ENCODE results near the gene B4GALT1. TPM values are rescaled to one million over a fixed set of nuclear protein-coding genes. Genes with fewer than 3 reads are reported as not detected.
A peak's percentile ranks its signal among the peaks of the same experiment; 100 is the strongest.

The B4GALT1 gene
- total and polyA plus RNA-seq, 3 experiments from 2014 or later = 38.0 to 41.6 (median 38.3) TPM

DNA sequence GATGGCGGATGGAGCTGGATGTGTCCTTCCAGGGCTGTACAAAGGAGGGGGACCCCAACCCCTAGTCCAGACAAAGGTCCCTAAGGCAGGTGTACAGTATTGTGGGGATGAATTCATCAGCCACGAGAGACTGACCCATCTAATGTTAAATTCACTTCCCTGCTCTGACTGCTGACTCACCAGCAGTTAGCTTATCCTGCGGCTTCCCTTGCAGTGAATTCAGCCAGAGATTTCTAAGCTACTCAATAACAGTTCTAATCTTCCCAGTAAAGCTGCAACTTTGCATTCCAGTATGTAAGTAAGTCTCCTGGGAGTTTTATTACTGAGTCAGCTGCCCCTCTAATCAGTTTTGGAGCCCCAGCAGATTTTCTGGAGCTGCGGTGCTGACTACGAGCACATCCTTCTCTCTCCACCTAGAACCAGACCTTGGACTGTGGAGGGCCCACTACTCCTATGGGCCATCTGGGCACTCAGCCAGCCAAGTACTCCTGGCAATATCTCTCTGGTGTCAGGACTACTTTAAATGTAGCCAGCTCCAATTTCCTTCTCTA lies 16.1 kb downstream of the B4GALT1 start:
- Histone ChIP-seq H3K27me3 (ENCODE audit: insufficient read depth, low read length, poor library complexity, severe bottlenecking) (no peaks in the 10 kb centered on the region), H3K9me3 (ENCODE audit: low read length) (no peaks in the 10 kb centered on the region), H3K27ac (ENCODE audit: low read depth, low read length) (no peak overlapping the region), H3K4me1 (ENCODE audit: insufficient read depth, low read length) (peaks cover 65% of the 10 kb centered on the region), H3K36me3 (ENCODE audit: insufficient read depth, low read length) (no peaks in the 10 kb centered on the region), H3K4me3 (ENCODE audit: low read length) (no peak overlapping the region)
- ChIA-PET POLR2A (no interaction called here), CTCF (interaction anchor here (0.7 to 1.8 kb wide), 5 partner anchors 8 to 83 kb away, joined by 3 to 5 read pairs (median 3); partner anchors contain the start of gene B4GALT1)
- H3K4me1 Mint-ChIP-seq = peaks cover 90 to 98% (median 96%) of the 10 kb centered on the region in 3 donors
- H3K4me3 Mint-ChIP-seq = peak overlapping the region in 6 of 7 donors; percentile 2 to 79 (median 69)
- no peak for DNase-seq
- H3K36me3 Mint-ChIP-seq = peaks cover 0 to 12% (median 3%) of the 10 kb centered on the region in 3 donors
- H3K27ac Mint-ChIP-seq = peak overlapping the region in 6 of 8 donors; percentile 85 to 98 (median 92)
- H3K9me3 Mint-ChIP-seq = no peaks in the 10 kb centered on the region
- no peaks in the 10 kb centered on the region for H3K27me3 Mint-ChIP-seq

DNA sequence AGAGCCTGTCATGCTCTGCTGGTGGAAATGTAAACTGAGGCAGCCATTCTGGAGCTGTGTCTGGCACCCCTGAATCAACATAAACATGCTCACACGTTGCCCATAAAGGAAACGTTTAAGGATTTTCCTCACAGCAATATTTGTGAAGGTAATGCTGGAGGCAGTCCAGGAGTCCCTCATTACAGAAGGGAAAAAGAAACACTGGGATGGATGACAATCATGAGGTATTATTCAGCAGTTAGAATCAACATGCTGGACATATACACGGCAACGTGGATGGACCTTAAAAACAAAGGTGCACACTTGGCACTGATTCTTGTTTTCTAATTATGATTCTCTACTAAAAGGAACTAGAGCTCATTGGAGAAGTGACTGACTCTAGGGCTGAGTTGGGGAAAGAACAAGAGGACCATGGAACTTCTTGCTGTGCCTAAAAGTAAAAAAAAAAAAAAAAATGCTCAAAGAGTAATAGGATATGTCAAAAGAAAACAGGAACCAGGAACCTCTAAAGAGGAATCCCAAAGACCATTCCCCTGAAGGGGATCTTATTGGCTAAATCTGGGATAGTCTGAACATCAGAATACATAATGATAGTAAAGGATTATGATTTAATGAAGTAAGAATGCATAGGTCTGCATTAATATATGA lies 18.6 kb downstream of the B4GALT1 start:
- Histone ChIP-seq H3K27me3 (ENCODE audit: insufficient read depth, low read length, poor library complexity, severe bottlenecking) (no peaks in the 10 kb centered on the region), H3K4me3 (ENCODE audit: low read length) (no peak overlapping the region), H3K36me3 (ENCODE audit: insufficient read depth, low read length) (no peaks in the 10 kb centered on the region), H3K27ac (ENCODE audit: low read depth, low read length) (no peak overlapping the region), H3K4me1 (ENCODE audit: insufficient read depth, low read length) (peaks cover 69% of the 10 kb centered on the region), H3K9me3 (ENCODE audit: low read length) (no peaks in the 10 kb centered on the region)
- Mint-ChIP-seq H3K27me3 (no peaks in the 10 kb centered on the region), H3K4me3 (peak overlapping the region in 1 of 7 donors; percentile 28), H3K9me3 (no peaks in the 10 kb centered on the region), H3K27ac (peak overlapping the region in 4 of 8 donors; percentile 12 to 76 (median 60)), H3K4me1 (peaks cover 87 to 98% (median 96%) of the 10 kb centered on the region in 3 donors), H3K36me3 (peaks cover 0 to 12% (median 3%) of the 10 kb centered on the region in 3 donors)
- ChIA-PET POLR2A (interaction anchor here (0.7 kb wide), 1 partner anchor 172 kb away, joined by 3 read pairs; no protein-coding TSS in a partner anchor), CTCF (interaction anchor here (0.7 kb wide), 1 partner anchor 46 kb away, joined by 3 read pairs; no protein-coding TSS in a partner anchor)
- DNase-seq = no peak

GRCh38 chr9:33147416-33148169 lies 19.5 kb downstream of the B4GALT1 start:
- no peak overlapping the region for H3K4me3 ChIP-seq (ENCODE audit: low read length)
- ChIA-PET CTCF (no interaction called here), POLR2A (no interaction called here)
- peak overlapping the region in 2 of 7 donors; percentile 1 to 3 for H3K4me3 Mint-ChIP-seq
- H3K9me3 ChIP-seq (ENCODE audit: low read length) = no peaks in the 10 kb centered on the region
- no peak for DNase-seq
- peaks cover 85 to 96% (median 94%) of the 10 kb centered on the region in 3 donors for H3K4me1 Mint-ChIP-seq
- H3K27ac ChIP-seq (ENCODE audit: low read depth, low read length) = no peak overlapping the region
- H3K36me3 ChIP-seq (ENCODE audit: insufficient read depth, low read length) = no peaks in the 10 kb centered on the region
- H3K27me3 ChIP-seq (ENCODE audit: insufficient read depth, low read length, poor library complexity, severe bottlenecking) = no peaks in the 10 kb centered on the region
- peaks cover 69% of the 10 kb centered on the region for H3K4me1 ChIP-seq (ENCODE audit: insufficient read depth, low read length)
- H3K27ac Mint-ChIP-seq = peak overlapping the region in 7 of 8 donors; percentile 17 to 96 (median 55)
- no peaks in the 10 kb centered on the region for H3K27me3 Mint-ChIP-seq
- peaks cover 0 to 12% (median 3%) of the 10 kb centered on the region in 3 donors for H3K36me3 Mint-ChIP-seq
- H3K9me3 Mint-ChIP-seq = no peaks in the 10 kb centered on the region

DNA sequence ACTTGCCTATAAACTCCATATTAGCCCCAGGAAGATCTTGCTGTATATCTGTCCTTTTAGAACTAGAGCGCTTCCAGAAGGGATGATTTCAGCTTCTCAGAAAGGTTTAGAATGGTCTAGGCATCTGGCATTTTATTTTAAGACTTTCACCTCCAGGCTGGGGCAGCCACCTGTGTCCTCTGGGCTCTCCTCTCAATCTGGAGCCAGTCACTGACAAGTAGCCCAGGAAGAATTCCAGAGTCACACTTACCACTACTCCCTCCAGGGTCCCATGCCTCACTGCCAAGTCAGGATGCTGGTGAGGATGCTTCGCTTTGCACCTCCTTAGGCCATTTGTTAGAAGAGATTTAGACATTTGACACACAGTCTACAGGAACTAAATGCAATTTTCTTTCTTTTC lies 20.8 kb downstream of the B4GALT1 start:
- Histone ChIP-seq H3K4me1 (ENCODE audit: insufficient read depth, low read length) (peaks cover 72% of the 10 kb centered on the region), H3K4me3 (ENCODE audit: low read length) (no peak overlapping the region), H3K27ac (ENCODE audit: low read depth, low read length) (no peak overlapping the region), H3K27me3 (ENCODE audit: insufficient read depth, low read length, poor library complexity, severe bottlenecking) (no peaks in the 10 kb centered on the region), H3K36me3 (ENCODE audit: insufficient read depth, low read length) (no peaks in the 10 kb centered on the region), H3K9me3 (ENCODE audit: low read length) (no peaks in the 10 kb centered on the region)
- CTCF ChIA-PET = interaction anchor here (1.2 kb wide), 1 partner anchor 9 kb away, joined by 3 read pairs; no protein-coding TSS in a partner anchor
- Mint-ChIP-seq H3K4me1 (peaks cover 86 to 96% (median 96%) of the 10 kb centered on the region in 3 donors), H3K27me3 (peaks cover 0 to 1% of the 10 kb centered on the region in 2 donors), H3K27ac (peak overlapping the region in 7 of 8 donors; percentile 18 to 96 (median 61)), H3K4me3 (peak overlapping the region in 3 of 7 donors; percentile 1 to 28 (median 5)), H3K36me3 (peaks cover 3 to 12% (median 4%) of the 10 kb centered on the region in 3 donors), H3K9me3 (no peaks in the 10 kb centered on the region)
- DNase-seq = no peak
- POLR2A ChIA-PET = no interaction called here

DNA sequence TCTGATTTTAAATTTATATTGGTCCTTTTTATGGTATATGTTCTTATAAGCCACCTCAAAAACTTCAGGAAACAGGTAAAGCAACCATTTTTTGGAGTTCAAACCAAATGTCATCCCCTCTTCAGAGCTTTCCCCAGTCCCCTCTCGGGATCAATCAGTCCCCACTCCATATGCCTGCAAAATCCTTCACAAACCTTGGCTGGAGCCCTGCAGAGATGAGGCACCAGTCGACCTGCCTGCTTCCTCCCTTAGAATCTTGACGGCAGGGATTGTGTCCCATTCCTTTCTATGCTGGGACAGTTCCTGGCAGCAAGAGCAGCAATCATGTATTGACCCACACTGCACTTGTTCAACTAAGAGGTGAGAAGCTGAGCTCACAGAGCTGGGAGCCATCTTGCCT lies 22.6 kb downstream of the B4GALT1 start:
- no peak for DNase-seq
- H3K27ac ChIP-seq (ENCODE audit: low read depth, low read length) = no peak overlapping the region

DNA sequence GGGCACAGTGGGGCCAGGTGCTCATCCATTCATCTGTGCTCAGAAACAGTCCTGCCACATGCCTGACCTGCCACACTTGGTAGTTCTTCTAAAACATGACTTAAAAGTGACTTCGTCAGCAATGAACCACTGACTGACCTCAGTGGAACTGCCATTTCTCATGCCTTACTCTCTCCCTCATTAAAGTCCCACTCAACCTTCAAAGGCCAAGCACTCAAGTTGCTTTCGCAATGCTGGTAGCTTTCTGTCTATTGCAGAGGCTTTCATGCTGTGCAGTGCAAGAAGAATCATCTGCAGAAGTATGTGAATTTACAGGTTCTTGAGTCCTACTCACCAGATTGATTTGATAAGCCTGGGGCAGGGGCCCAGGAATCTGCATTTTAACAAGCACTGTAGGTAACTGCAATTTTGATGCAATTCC lies 23.9 kb downstream of the B4GALT1 start:
- H3K4me1 Mint-ChIP-seq = peaks cover 89 to 98% (median 96%) of the 10 kb centered on the region in 3 donors
- H3K4me1 ChIP-seq (ENCODE audit: insufficient read depth, low read length) = peaks cover 88% of the 10 kb centered on the region
- H3K36me3 Mint-ChIP-seq = peaks cover 3 to 14% (median 4%) of the 10 kb centered on the region in 3 donors
- no peaks in the 10 kb centered on the region for H3K27me3 ChIP-seq (ENCODE audit: insufficient read depth, low read length, poor library complexity, severe bottlenecking)
- H3K9me3 Mint-ChIP-seq = no peaks in the 10 kb centered on the region
- POLR2A ChIA-PET = interaction anchor here (0.5 to 1.5 kb wide), 2 partner anchors 17 to 47 kb away, joined by 4 to 5 read pairs; no protein-coding TSS in a partner anchor
- CTCF ChIA-PET = interaction anchor here (1.1 to 1.9 kb wide), 4 partner anchors 7 to 31 kb away, joined by 3 to 5 read pairs (median 4); no protein-coding TSS in a partner anchor
- peak overlapping the region; percentile 51 to 89 (median 76) for H3K4me3 Mint-ChIP-seq
- H3K27me3 Mint-ChIP-seq = peaks cover 0 to 1% of the 10 kb centered on the region in 2 donors
- no peak overlapping the region for H3K27ac ChIP-seq (ENCODE audit: low read depth, low read length)
- no peaks in the 10 kb centered on the region for H3K9me3 ChIP-seq (ENCODE audit: low read length)
- DNase-seq = peak in 1 of 5 donors; percentile 32
- H3K27ac Mint-ChIP-seq = peak overlapping the region; percentile 77 to 99 (median 94)
- no peaks in the 10 kb centered on the region for H3K36me3 ChIP-seq (ENCODE audit: insufficient read depth, low read length)
- H3K4me3 ChIP-seq (ENCODE audit: low read length) = peak overlapping the region; percentile 40

More for the DNA sequence above, 22.6 kb downstream of the B4GALT1 start:
- peak overlapping the region; percentile 36 to 79 (median 71) for H3K4me3 Mint-ChIP-seq
- CTCF ChIA-PET = interaction anchor here (1.2 to 1.3 kb wide), 2 partner anchors 15 to 19 kb away, joined by 4 read pairs; no protein-coding TSS in a partner anchor
- H3K36me3 Mint-ChIP-seq = peaks cover 3 to 14% (median 4%) of the 10 kb centered on the region in 3 donors
- POLR2A ChIA-PET = interaction anchor here (1.5 kb wide), 1 partner anchor 16 kb away, joined by 5 read pairs; no protein-coding TSS in a partner anchor
- H3K9me3 Mint-ChIP-seq = no peaks in the 10 kb centered on the region
- H3K27me3 Mint-ChIP-seq = peaks cover 0 to 1% of the 10 kb centered on the region in 2 donors
- H3K27me3 ChIP-seq (ENCODE audit: insufficient read depth, low read length, poor library complexity, severe bottlenecking) = no peaks in the 10 kb centered on the region
- H3K4me3 ChIP-seq (ENCODE audit: low read length) = no peak overlapping the region
- peaks cover 81% of the 10 kb centered on the region for H3K4me1 ChIP-seq (ENCODE audit: insufficient read depth, low read length)
- H3K9me3 ChIP-seq (ENCODE audit: low read length) = no peaks in the 10 kb centered on the region
- H3K27ac Mint-ChIP-seq = peak overlapping the region; percentile 50 to 99 (median 92)
- peaks cover 88 to 98% (median 96%) of the 10 kb centered on the region in 3 donors for H3K4me1 Mint-ChIP-seq
- H3K36me3 ChIP-seq (ENCODE audit: insufficient read depth, low read length) = no peaks in the 10 kb centered on the region

DNA sequence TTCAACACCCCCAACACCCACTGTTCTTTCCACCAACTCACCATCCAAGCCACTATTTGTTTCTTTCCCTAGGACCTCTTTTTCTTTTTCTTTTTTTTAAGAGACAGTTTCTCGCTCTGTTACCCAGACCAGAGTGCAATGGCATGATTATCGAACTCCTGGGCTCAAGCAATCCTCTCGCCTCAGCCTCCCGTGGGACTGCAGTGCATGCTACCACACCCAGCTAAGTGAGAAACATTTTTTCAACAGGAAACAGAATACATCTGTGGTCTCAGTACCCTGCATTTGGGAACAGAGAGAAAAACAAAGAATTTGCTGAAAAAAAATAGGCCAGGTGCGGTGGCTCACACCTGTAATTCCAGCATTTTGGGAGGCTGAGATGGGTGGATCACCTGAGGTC lies 24.6 kb downstream of the B4GALT1 start:
- peaks cover 3 to 13% (median 4%) of the 10 kb centered on the region in 3 donors for H3K36me3 Mint-ChIP-seq
- ChIA-PET CTCF (interaction anchor here (1.3 to 1.9 kb wide), 3 partner anchors 9 to 32 kb away, joined by 4 to 5 read pairs (median 4); partner anchors contain the start of gene B4GALT1), POLR2A (interaction anchor here (1.9 to 2.5 kb wide), 2 partner anchors 15 to 25 kb away, joined by 5 to 8 read pairs; partner anchors contain the start of gene B4GALT1)
- Histone ChIP-seq H3K4me1 (ENCODE audit: insufficient read depth, low read length) (peaks cover 91% of the 10 kb centered on the region), H3K27me3 (ENCODE audit: insufficient read depth, low read length, poor library complexity, severe bottlenecking) (no peaks in the 10 kb centered on the region), H3K27ac (ENCODE audit: low read depth, low read length) (peak overlapping the region; percentile 15), H3K9me3 (ENCODE audit: low read length) (no peaks in the 10 kb centered on the region), H3K36me3 (ENCODE audit: insufficient read depth, low read length) (no peaks in the 10 kb centered on the region), H3K4me3 (ENCODE audit: low read length) (peak overlapping the region; percentile 22)
- peak in 2 of 5 donors; percentile 36 to 57 for DNase-seq
- peak overlapping the region; percentile 78 to 92 (median 87) for H3K4me3 Mint-ChIP-seq
- H3K9me3 Mint-ChIP-seq = no peaks in the 10 kb centered on the region
- peak overlapping the region; percentile 83 to 99 (median 98) for H3K27ac Mint-ChIP-seq
- peaks cover 92 to 98% (median 96%) of the 10 kb centered on the region in 3 donors for H3K4me1 Mint-ChIP-seq
- peaks cover 0 to 1% of the 10 kb centered on the region in 2 donors for H3K27me3 Mint-ChIP-seq
